GM23248 (cell line): ENCODE data around the gene TNFAIP1. TPM values are rescaled to one million over a fixed set of nuclear protein-coding genes. Genes with fewer than 3 reads are reported as not detected.
A peak's percentile ranks its signal among the peaks of the same experiment; 100 is the strongest.

Experiments
- DNase-seq: peaks from one replicate; pipeline ENCODE4 v3.0.0-alpha.2; 2015
- H2AFZ ChIP-seq: fragments of 200-600 bp; sonication (generic); 2 replicates; pipeline ENCODE4 v1.6.1; 2016; ENCODE audit warnings: antibody characterized with exemption
- H3F3A ChIP-seq: fragments of 200-600 bp; sonication (generic); 2 replicates; pipeline ENCODE4 v1.6.1; 2016; ENCODE audit warnings: mild to moderate bottlenecking, antibody characterized with exemption, mixed run types; ENCODE audit not compliant: insufficient read depth
- H3K27ac ChIP-seq: fragments of 200-600 bp; sonication (generic); 2 replicates; pipeline ENCODE4 v1.5.1; 2016; ENCODE audit warnings: mild to moderate bottlenecking
- H3K27me3 ChIP-seq: fragments of 200-600 bp; sonication (generic); replicated peaks from 2 replicates; pipeline ENCODE4 v1.6.1; 2016; ENCODE audit warnings: mild to moderate bottlenecking; ENCODE audit not compliant: insufficient read depth
- H3K36me3 ChIP-seq: fragments of 200-600 bp; sonication (generic); 2 replicates; pipeline ENCODE4 v1.6.1; 2016; ENCODE audit warnings: low read depth, mild to moderate bottlenecking
- H3K4me1 ChIP-seq: fragments of 200-600 bp; sonication (generic); 2 replicates; pipeline ENCODE4 v1.6.1; 2016; ENCODE audit warnings: mild to moderate bottlenecking; ENCODE audit not compliant: insufficient read depth
- H3K4me2 ChIP-seq: fragments of 200-600 bp; sonication (generic); one replicate; pipeline ENCODE4 v1.6.1; 2016; ENCODE audit warnings: mild to moderate bottlenecking; ENCODE audit not compliant: unreplicated experiment
- H3K4me3 ChIP-seq: fragments of 200-600 bp; sonication (generic); 2 replicates; pipeline ENCODE4 v1.5.1; 2016; ENCODE audit warnings: mild to moderate bottlenecking
- H3K79me2 ChIP-seq: fragments of 200-600 bp; sonication (generic); 2 replicates; pipeline ENCODE4 v1.6.1; 2016; ENCODE audit warnings: mild to moderate bottlenecking; ENCODE audit not compliant: insufficient read depth
- H3K9ac ChIP-seq: fragments of 200-600 bp; sonication (generic); 2 replicates; pipeline ENCODE4 v1.6.1; 2016; ENCODE audit warnings: mild to moderate bottlenecking
- H3K9me2 ChIP-seq: fragments of 200-600 bp; sonication (generic); 2 replicates; pipeline ENCODE4 v1.6.1; 2016; ENCODE audit warnings: mixed run types, mild to moderate bottlenecking, moderate library complexity; ENCODE audit not compliant: insufficient read depth
- H3K9me3 ChIP-seq: fragments of 200-600 bp; sonication (generic); one replicate; pipeline ENCODE4 v1.6.1; 2017; ENCODE audit warnings: low read depth
- H4K20me1 ChIP-seq: fragments of 200-600 bp; sonication (generic); 2 replicates; pipeline ENCODE4 v1.6.0; 2016; ENCODE audit not compliant: insufficient read depth
- EZH2 ChIP-seq: fragments of 200-600 bp; sonication (generic); IDR thresholded peaks from 2 replicates; pipeline ENCODE4 v1.6.1; 2018; ENCODE audit warnings: antibody characterized with exemption, mild to moderate bottlenecking; ENCODE audit not compliant: insufficient read depth, poor library complexity, severe bottlenecking
- EZH2phosphoT487 ChIP-seq: fragments of 200-600 bp; sonication (generic); IDR thresholded peaks from 2 replicates; pipeline ENCODE4 v1.6.1; 2018; ENCODE audit warnings: antibody characterized with exemption, moderate library complexity, mild to moderate bottlenecking, low read depth; ENCODE audit not compliant: insufficient read depth
- WGBS, 2 experiments: methylation state at CpG; one replicate each; pipeline ENCODE4 v1.1.6; 2015 to 2017; ENCODE audit warnings: low lambda C conversion rate in 2 of 2, low coverage in 1 of 2; ENCODE audit errors: missing lambda C conversion rate in 2 of 2; 5-methylcytosine and 5-hydroxymethylcytosine counted together
- in situ Hi-C: fragments of 300-500 bp; cut with MboI; formaldehyde crosslinking; loops from 2 replicates; pipeline ENCODE4 v1.15.0; 2020
- polyA plus RNA-seq: library from polyadenylated mRNA; unstranded; fragments of >200 nt; fragmentation: Nextera tagmentation; extraction: Ambion mirVana; gene quantifications from 2 replicates; pipeline ENCODE4 v1.2.1, GENCODE V29; 2016
- total RNA-seq: library from RNA; depleted of rRNA; stranded (reverse); fragments of >200 nt; shearing (Covaris generic); gene quantifications from 2 replicates; pipeline ENCODE4 v1.2.3, GENCODE V29; 2014

TNFAIP1 gene
- total and polyA plus RNA-seq, 2 experiments from 2014 or later, result 47.7 to 53.7 TPM

- Histone ChIP-seq H2AFZ (no peak overlapping the region), H3K36me3 (no peaks in the 10 kb centered on the region), H3K27me3 (no peaks in the 10 kb centered on the region), H3K9me3 (no peaks in the 10 kb centered on the region), H3K4me2 (no peak overlapping the region), H3K4me3 (no peak overlapping the region), H3K4me1 (peaks cover 6% of the 10 kb centered on the region), H3K79me2 (peaks cover 16% of the 10 kb centered on the region), H3K27ac (no peak overlapping the region), H3K9me2 (no peaks in the 10 kb centered on the region), H3K9ac (no peak overlapping the region), H4K20me1 (no peaks in the 10 kb centered on the region), H3F3A (peaks cover 16% of the 10 kb centered on the region)
- DNase-seq, result no peak
- in situ Hi-C loops, result no loop called here
- 64% methylated on average over 10 of the region's 10 CpGs for WGBS, 2 experiments
- TF ChIP-seq EZH2, result no peak
Measured at GRCh38 chr17:28369684-28370034, 34.1 kb downstream of the TNFAIP1 start.

- Histone ChIP-seq H4K20me1 (no peaks in the 10 kb centered on the region), H3K9ac (peak within 1 kb of the TSS; percentile 33; the same call in 1 of the 2 replicates), H3K27me3 (no peaks in the 10 kb centered on the region), H3K9me3 (no peaks in the 10 kb centered on the region), H3K4me2 (peak within 1 kb of the TSS; percentile 61), H3K9me2 (no peaks in the 10 kb centered on the region), H2AFZ (peak within 1 kb of the TSS; percentile 71), H3K79me2 (peaks cover 16% of the 10 kb centered on the region), H3F3A (peaks cover 16% of the 10 kb centered on the region), H3K36me3 (no peaks in the 10 kb centered on the region), H3K27ac (peak within 1 kb of the TSS; percentile 21), H3K4me1 (peaks cover 6% of the 10 kb centered on the region), H3K4me3 (peak within 1 kb of the TSS; percentile 65)
- WGBS, 2 experiments, result 34 to 36% methylated on average over 8 of the region's 8 CpGs
- in situ Hi-C loops, result no loop called here
- peak; percentile 36 for DNase-seq
- TF ChIP-seq EZH2phosphoT487 (no peak), EZH2 (no peak)
Measured at GRCh38 chr17:28370035-28370743, 34.6 kb downstream of the TNFAIP1 start, which contains the start of gene VTN. TSS of gene VTN (minus strand) at chr17:28370307. CDS start at chr17:28370203, 104 bp downstream.

GRCh38 chr17:28370744-28371103 is 35.2 kb downstream of the TNFAIP1 start:
- Histone ChIP-seq H3K4me1 (peaks cover 6% of the 10 kb centered on the region), H3K4me3 (peak overlapping the region; percentile 65), H3K36me3 (no peaks in the 10 kb centered on the region), H2AFZ (peak overlapping the region; percentile 71), H4K20me1 (no peaks in the 10 kb centered on the region), H3K27me3 (no peaks in the 10 kb centered on the region), H3K79me2 (peaks cover 16% of the 10 kb centered on the region), H3K4me2 (no peak overlapping the region), H3F3A (peaks cover 16% of the 10 kb centered on the region), H3K9me3 (no peaks in the 10 kb centered on the region), H3K27ac (peak overlapping the region; percentile 21), H3K9ac (peak overlapping the region; percentile 33; the same call in 1 of the 2 replicates), H3K9me2 (no peaks in the 10 kb centered on the region)
- WGBS, 2 experiments, result 46 to 52% methylated on average over 1 of the region's 1 CpG
- DNase-seq, result no peak
- in situ Hi-C loops, result no loop called here
- no peak for TF ChIP-seq EZH2phosphoT487
- no peak for TF ChIP-seq EZH2

- WGBS, 2 experiments, result 1% methylated on average over 55 to 76 of the region's 80 CpGs
- Histone ChIP-seq H3K27ac (peak within 1 kb of the TSS; percentile 21), H3K9me2 (no peaks in the 10 kb centered on the region), H3K79me2 (peaks cover 16% of the 10 kb centered on the region), H3K36me3 (no peaks in the 10 kb centered on the region), H3K4me1 (peaks cover 6% of the 10 kb centered on the region), H3K27me3 (no peaks in the 10 kb centered on the region), H4K20me1 (no peaks in the 10 kb centered on the region), H3K9me3 (no peaks in the 10 kb centered on the region), H3K4me2 (peak within 1 kb of the TSS; percentile 61), H3K9ac (peak within 1 kb of the TSS; percentile 58), H3K4me3 (peak within 1 kb of the TSS; percentile 65), H3F3A (peaks cover 16% of the 10 kb centered on the region), H2AFZ (peak within 1 kb of the TSS; percentile 71)
- in situ Hi-C loops, result no loop called here
- TF ChIP-seq EZH2 (no peak), EZH2phosphoT487 (no peak)
- DNase-seq, result peak; percentile 88
Measured at GRCh38 chr17:28371245-28372202, 36.0 kb downstream of the TNFAIP1 start, which contains the start of gene SARM1. TSS of gene SARM1 (plus strand) at chr17:28371694. CDS start at chr17:28372033, 339 bp downstream.
